GM18517 (cell line): ENCODE results near the gene KIF1A.

Experiments used
- ATAC-seq: cut with Tn5 transposase; IDR thresholded peaks from one replicate; pipeline ENCODE4 v1.9.1; 2021; ENCODE audit warnings: mild to moderate bottlenecking, moderate library complexity; ENCODE audit not compliant: unreplicated experiment

KIF1A gene

GRCh38 chr2:240737958-240738357, 82.1 kb downstream of the KIF1A start:
- no peak for ATAC-seq

GRCh38 chr2:240737512-240737911, 82.5 kb downstream of the KIF1A start:
- no peak for ATAC-seq

GRCh38 chr2:240736281-240737250, 83.5 kb downstream of the KIF1A start:
- ATAC-seq: no peak

GRCh38 chr2:240735476-240735875, 84.5 kb downstream of the KIF1A start:
- ATAC-seq: no peak

- ATAC-seq: no peak
Measured at GRCh38 chr2:240734756-240735155, 85.3 kb downstream of the KIF1A start.

GRCh38 chr2:240733803-240734495, 86.1 kb downstream of the KIF1A start:
- ATAC-seq: no peak

- ATAC-seq: no peak
Measured at GRCh38 chr2:240732911-240733622, 87.0 kb downstream of the KIF1A start.

GRCh38 chr2:240732184-240732583, 87.8 kb downstream of the KIF1A start:
- ATAC-seq: no peak

- no peak for ATAC-seq
Measured at GRCh38 chr2:240731178-240731545, 88.9 kb downstream of the KIF1A start.

GRCh38 chr2:240730501-240731177, 89.4 kb downstream of the KIF1A start:
- no peak for ATAC-seq

GRCh38 chr2:240728827-240729226, 91.2 kb downstream of the KIF1A start:
- no peak for ATAC-seq

- ATAC-seq: no peak
Measured at GRCh38 chr2:240728361-240728760, 91.7 kb downstream of the KIF1A start.

- ATAC-seq: no peak
Measured at GRCh38 chr2:240727913-240728312, 92.1 kb downstream of the KIF1A start.

GRCh38 chr2:240727439-240727838, 92.6 kb downstream of the KIF1A start:
- ATAC-seq: no peak

GRCh38 chr2:240726876-240727275, 93.1 kb downstream of the KIF1A start:
- ATAC-seq: no peak

- no peak for ATAC-seq
Measured at GRCh38 chr2:240725671-240726070, 94.3 kb downstream of the KIF1A start.

GRCh38 chr2:240725266-240725665, 94.8 kb downstream of the KIF1A start:
- no peak for ATAC-seq

- no peak for ATAC-seq
Measured at GRCh38 chr2:240724431-240724830, 95.6 kb downstream of the KIF1A start.

GRCh38 chr2:240723851-240724250, 96.2 kb downstream of the KIF1A start:
- ATAC-seq: no peak

- no peak for ATAC-seq
Measured at GRCh38 chr2:240722796-240723735, 97.0 kb downstream of the KIF1A start.
